Peyer's patch (tissue), 4 donors: ENCODE results near the gene TMUB1. TPM values are rescaled to one million over a fixed set of nuclear protein-coding genes. Genes with fewer than 3 reads are reported as not detected.
A peak's percentile ranks its signal among the peaks of the same experiment; 100 is the strongest.

Experiments
- DNase-seq, 3 donors: peaks; one replicate each; pipeline ENCODE4 v3.0.0-alpha.2; 2017 to 2019
- H3K27ac ChIP-seq, 4 donors: fragments of 200-600 bp; sonication (generic); one replicate each; pipeline ENCODE4 v1.5.1; 2016 to 2019
- H3K27me3 ChIP-seq, 2 donors: fragments of 200-600 bp; sonication (generic); one replicate each; pipeline ENCODE4 v1.5.1; 2019
- H3K36me3 ChIP-seq, 3 donors: fragments of 200-600 bp; sonication (generic); one replicate each; pipeline ENCODE4 v1.5.1; 2016 to 2019
- H3K4me1 ChIP-seq, 4 donors: fragments of 200-600 bp; sonication (generic); one replicate each; pipeline ENCODE4 v1.5.1; 2016 to 2019
- H3K4me3 ChIP-seq, 4 donors: fragments of 200-600 bp; sonication (generic); 1 replicate in 3 of 4; 2 replicates in 1 of 4; pipeline ENCODE4 v1.5.1; 2016 to 2019; ENCODE audit warnings: mild to moderate bottlenecking in 1 of 4
- H3K9me3 ChIP-seq, 4 donors: fragments of 200-600 bp; sonication (generic); one replicate each; pipeline ENCODE4 v1.5.1; 2016 to 2019; ENCODE audit warnings: mild to moderate bottlenecking in 1 of 4
- CTCF ChIP-seq, 6 experiments: fragments of 450-650 bp in 4 of 6; fragments of 200-600 bp in 2 of 6; sonication (generic) in 1 of 6; IDR thresholded peaks; one replicate each; pipeline ENCODE4 v1.5.1; 2017 to 2019; ENCODE audit warnings: antibody characterized with exemption in 6 of 6, mild to moderate bottlenecking in 3 of 6, moderate library complexity in 1 of 6
- POLR2A ChIP-seq, 2 donors: fragments of 450-650 bp; IDR thresholded peaks; one replicate each; pipeline ENCODE4 v1.5.1; 2017; ENCODE audit warnings: antibody characterized with exemption in 2 of 2, mild to moderate bottlenecking in 2 of 2, moderate library complexity in 2 of 2
- total RNA-seq, 4 donors: library from RNA; depleted of rRNA; stranded (reverse); fragments of >200 nt; gene quantifications; one replicate each; pipeline ENCODE4 v1.1.0, GENCODE V29; 2016

The TMUB1 gene
- total RNA-seq, 4 donors from 2014 or later, result 38.0 to 113 (median 100) TPM

GRCh38 chr7:151038951-151039849, 44.1 kb downstream of the TMUB1 start:
- no peak overlapping the region for H3K4me3 ChIP-seq
- H3K9me3 ChIP-seq, result no peaks in the 10 kb centered on the region
- H3K27ac ChIP-seq, result peak overlapping the region in 1 of 4 donors; percentile 55
- peaks cover 0 to 13% (median 5%) of the 10 kb centered on the region in 4 donors for H3K4me1 ChIP-seq
- H3K36me3 ChIP-seq, result peaks cover 0 to 42% (median 0%) of the 10 kb centered on the region in 3 donors
- TF ChIP-seq POLR2A (IDR thresholded peaks at IDR 0.05) (no peak), CTCF (IDR thresholded peaks at IDR 0.05) (no peak)
- H3K27me3 ChIP-seq, result no peaks in the 10 kb centered on the region
- DNase-seq, result peak in 2 of 3 donors; percentile 80 to 86

- no peak overlapping the region for H3K27ac ChIP-seq
- H3K36me3 ChIP-seq, result peaks cover 0 to 35% (median 0%) of the 10 kb centered on the region in 3 donors
- no peak overlapping the region for H3K4me3 ChIP-seq
- H3K4me1 ChIP-seq, result peaks cover 0 to 13% (median 5%) of the 10 kb centered on the region in 4 donors
- no peaks in the 10 kb centered on the region for H3K27me3 ChIP-seq
- no peak for DNase-seq
- TF ChIP-seq CTCF (IDR thresholded peaks at IDR 0.05) (no peak), POLR2A (IDR thresholded peaks at IDR 0.05) (no peak)
- no peaks in the 10 kb centered on the region for H3K9me3 ChIP-seq
Measured at GRCh38 chr7:151035902-151036301, 47.4 kb downstream of the TMUB1 start.

GRCh38 chr7:151035026-151035717, 48.1 kb downstream of the TMUB1 start:
- Histone ChIP-seq H3K36me3 (peaks cover 0 to 35% (median 0%) of the 10 kb centered on the region in 3 donors), H3K27me3 (no peaks in the 10 kb centered on the region), H3K4me1 (peaks cover 0 to 13% (median 5%) of the 10 kb centered on the region in 4 donors), H3K27ac (no peak overlapping the region), H3K4me3 (no peak overlapping the region), H3K9me3 (no peaks in the 10 kb centered on the region)
- no peak for DNase-seq
- TF ChIP-seq POLR2A (IDR thresholded peaks at IDR 0.05) (no peak), CTCF (IDR thresholded peaks at IDR 0.05) (no peak)

GRCh38 chr7:151034312-151035025, 48.8 kb downstream of the TMUB1 start:
- H3K9me3 ChIP-seq, result no peaks in the 10 kb centered on the region
- TF ChIP-seq POLR2A (IDR thresholded peaks at IDR 0.05) (no peak), CTCF (IDR thresholded peaks at IDR 0.05) (no peak)
- no peak overlapping the region for H3K4me3 ChIP-seq
- peaks cover 0 to 35% (median 0%) of the 10 kb centered on the region in 3 donors for H3K36me3 ChIP-seq
- no peak overlapping the region for H3K27ac ChIP-seq
- DNase-seq, result no peak
- no peaks in the 10 kb centered on the region for H3K27me3 ChIP-seq
- peaks cover 0 to 8% (median 3%) of the 10 kb centered on the region in 4 donors for H3K4me1 ChIP-seq

DNA sequence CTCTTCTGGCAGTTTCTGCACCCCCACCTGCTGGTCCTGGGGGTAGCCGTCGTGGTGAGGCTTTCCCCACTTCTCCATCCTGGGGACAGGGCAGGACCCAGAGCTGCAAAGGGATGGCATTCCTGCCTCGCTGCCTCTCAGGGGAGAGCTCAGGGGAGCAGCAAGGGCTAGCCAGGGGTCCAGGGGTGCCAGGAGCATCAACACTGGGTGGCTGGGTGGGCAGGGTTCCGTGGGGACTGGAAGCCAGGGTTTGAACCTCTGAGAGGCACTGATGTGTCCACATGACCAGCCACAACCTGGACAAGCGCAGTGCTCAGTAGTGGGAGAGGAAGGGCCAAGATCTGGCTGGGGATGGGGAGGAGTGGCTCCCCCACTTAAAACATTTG, 49.4 kb downstream of the TMUB1 start:
- peaks cover 0 to 35% (median 0%) of the 10 kb centered on the region in 3 donors for H3K36me3 ChIP-seq
- DNase-seq, result no peak

More for the DNA sequence above, 49.4 kb downstream of the TMUB1 start:
- Histone ChIP-seq H3K4me3 (no peak overlapping the region), H3K27ac (no peak overlapping the region), H3K4me1 (peaks cover under 1 to 5% (median 3%) of the 10 kb centered on the region in 4 donors), H3K9me3 (no peaks in the 10 kb centered on the region), H3K27me3 (no peaks in the 10 kb centered on the region)
- TF ChIP-seq CTCF (IDR thresholded peaks at IDR 0.05) (no peak), POLR2A (IDR thresholded peaks at IDR 0.05) (no peak)
